Keratinocyte (primary cell): ENCODE results near the gene PTCHD4. TPM values are rescaled to one million over a fixed set of nuclear protein-coding genes. Genes with fewer than 3 reads are reported as not detected.

Source experiments
- DNase-seq: peaks from one replicate; pipeline ENCODE4 v3.0.0-alpha.2; 2011; ENCODE audit warnings: low read depth, missing footprints, low spot score
- FAIRE-seq: peaks from 2 replicates; lab custom pipeline; 2011; peaks lifted over from hg19 to GRCh38; lab: Jason Lieb, UNC
- H2AFZ ChIP-seq: 2 replicates; pipeline ENCODE4 v1.6.0; 2012; ENCODE audit warnings: low read length, control low read depth, inconsistent platforms; ENCODE audit not compliant: control insufficient read depth
- H3K27ac ChIP-seq: 2 replicates; pipeline ENCODE4 v1.5.1; 2011; ENCODE audit warnings: low read length; ENCODE audit not compliant: control insufficient read depth, insufficient read depth
- H3K27me3 ChIP-seq: 3 replicates; pipeline ENCODE4 v1.6.0; 2011; ENCODE audit warnings: low read length; ENCODE audit not compliant: control insufficient read depth, insufficient read depth; ENCODE audit errors: extremely low read depth
- H3K36me3 ChIP-seq, 2 experiments: 2 replicates in 1 of 2; 3 replicates in 1 of 2; pipeline ENCODE4 v1.5.1; 2011; ENCODE audit warnings: low read length in 2 of 2, mild to moderate bottlenecking in 1 of 2; ENCODE audit not compliant: control insufficient read depth in 2 of 2, insufficient read depth in 2 of 2; ENCODE audit errors: extremely low read depth in 1 of 2
- H3K4me1 ChIP-seq: 3 replicates; pipeline ENCODE4 v1.5.1; 2011; ENCODE audit warnings: low read length; ENCODE audit not compliant: control insufficient read depth, insufficient read depth; ENCODE audit errors: extremely low read depth
- H3K4me2 ChIP-seq: 3 replicates; pipeline ENCODE4 v1.6.0; 2011; ENCODE audit warnings: low read depth, low read length; ENCODE audit not compliant: control insufficient read depth, insufficient read depth; ENCODE audit errors: extremely low read depth
- H3K4me3 ChIP-seq, 3 experiments: fragments of 200-600 bp in 1 of 3; sonication (generic) in 1 of 3; 2 replicates in 2 of 3; 3 replicates in 1 of 3; pipeline ENCODE4 v1.5.1; 2011 to 2016; ENCODE audit warnings: low read length in 3 of 3, mild to moderate bottlenecking in 3 of 3, control low read depth in 2 of 3, inconsistent platforms in 1 of 3, low read depth in 1 of 3, mixed read lengths in 1 of 3, mixed run types in 1 of 3, moderate library complexity in 1 of 3; ENCODE audit not compliant: control insufficient read depth in 2 of 3, insufficient read depth in 2 of 3; ENCODE audit errors: extremely low read depth in 1 of 3
- H3K79me2 ChIP-seq: 2 replicates; pipeline ENCODE4 v1.6.0; 2012; ENCODE audit warnings: low read length; ENCODE audit not compliant: control insufficient read depth, insufficient read depth
- H3K9ac ChIP-seq: 3 replicates; pipeline ENCODE4 v1.6.0; 2011; ENCODE audit warnings: low read length; ENCODE audit not compliant: control insufficient read depth, insufficient read depth; ENCODE audit errors: extremely low read depth
- H3K9me1 ChIP-seq: 3 replicates; pipeline ENCODE4 v1.6.0; 2011; ENCODE audit warnings: low read length; ENCODE audit not compliant: control insufficient read depth, insufficient read depth; ENCODE audit errors: extremely low read depth
- H3K9me3 ChIP-seq: 2 replicates; pipeline ENCODE4 v1.5.1; 2012; ENCODE audit warnings: low read depth, low read length; ENCODE audit not compliant: control insufficient read depth
- H4K20me1 ChIP-seq: 3 replicates; pipeline ENCODE4 v1.6.0; 2011; ENCODE audit warnings: low read length; ENCODE audit not compliant: control insufficient read depth, insufficient read depth; ENCODE audit errors: extremely low read depth
- CTCF ChIP-seq, 3 experiments: IDR thresholded peaks in 1 of 3; conservative IDR thresholded peaks in 1 of 3; optimal IDR thresholded peaks in 1 of 3; 2 replicates in 2 of 3; 3 replicates in 1 of 3; pipeline versions ENCODE3 to v1.5.1; 2011; ENCODE audit warnings: low read length in 3 of 3, mild to moderate bottlenecking in 3 of 3, moderate library complexity in 2 of 3, control low read depth in 1 of 3, inconsistent platforms in 1 of 3; ENCODE audit not compliant: insufficient read depth in 2 of 3; ENCODE audit errors: extremely low read depth in 1 of 3
- EZH2 ChIP-seq: IDR thresholded peaks from one replicate; pipeline ENCODE4 v1.6.1; 2012; ENCODE audit warnings: inconsistent platforms, mild to moderate bottlenecking, low read length, moderate library complexity
- dilution Hi-C: fragments of 300-500 bp; cut with MboI; formaldehyde crosslinking; loops from one replicate; pipeline ENCODE4 v1.7.0; 2020; ENCODE audit warnings: low sequenced_read_pairs; ENCODE audit not compliant: extremely low pct_ligation_motif_present
- polyA plus RNA-seq, 5 experiments: library from polyadenylated mRNA; depleted of rRNA in 3 of 5; stranded (reverse) in 3 of 5; stranded (forward) in 1 of 5; unstranded in 1 of 5; fragments of >200 nt; gene quantifications; 1 replicate in 1 of 5; 2 replicates in 3 of 5; 3 replicates in 1 of 5; pipeline versions ENCODE4 v1.2.1 to v1.2.3, GENCODE V29; 2011 to 2012; ENCODE audit warnings: missing spikeins in 2 of 5, low read depth in 1 of 5, low replicate concordance in 1 of 5

The PTCHD4 gene
- polyA plus RNA-seq, 1 donor (not counting 4 experiments of a cell fraction or from before 2014, with no cell fraction given) = 0.41 TPM

GRCh38 chr6:48101290-48101689, 9.7 kb downstream of the PTCHD4 start:
- dilution Hi-C loops = no loop called here
- Histone ChIP-seq H3K27me3 (no peaks in the 10 kb centered on the region), H3K4me3 (no peak overlapping the region), H3K9me3 (no peaks in the 10 kb centered on the region), H3K4me2 (no peak overlapping the region), H3K79me2 (peaks cover 13% of the 10 kb centered on the region), H4K20me1 (no peaks in the 10 kb centered on the region), H3K4me1 (peaks cover 10% of the 10 kb centered on the region), H3K27ac (no peak overlapping the region), H3K9ac (no peak overlapping the region), H3K36me3 (no peaks in the 10 kb centered on the region), H3K9me1 (no peaks in the 10 kb centered on the region), H2AFZ (no peak overlapping the region)
- DNase-seq = no peak
- peak; percentile 67 for FAIRE-seq
- TF ChIP-seq CTCF (optimal IDR thresholded peaks at IDR 0.05 in 1 of 3, IDR thresholded peaks at IDR 0.05 in 1 of 3, conservative IDR thresholded peaks at IDR 0.05 in 1 of 3; ENCODE audit: extremely low read depth in 1 of 3, insufficient read depth in 2 of 3, low read length in 3 of 3) = no peak
- no peak for TF ChIP-seq EZH2

GRCh38 chr6:48100588-48100895, 10.5 kb downstream of the PTCHD4 start:
- DNase-seq = no peak
- no peaks in the 10 kb centered on the region for H3K36me3 ChIP-seq
- peaks cover 10% of the 10 kb centered on the region for H3K4me1 ChIP-seq
- no peak overlapping the region for H3K4me2 ChIP-seq
- TF ChIP-seq CTCF (optimal IDR thresholded peaks at IDR 0.05 in 1 of 3, IDR thresholded peaks at IDR 0.05 in 1 of 3, conservative IDR thresholded peaks at IDR 0.05 in 1 of 3; ENCODE audit: extremely low read depth in 1 of 3, insufficient read depth in 2 of 3, low read length in 3 of 3) = no peak
- TF ChIP-seq EZH2 = no peak
- dilution Hi-C loops = no loop called here
- H3K9ac ChIP-seq = no peak overlapping the region
- no peaks in the 10 kb centered on the region for H3K9me1 ChIP-seq
- no peak for FAIRE-seq
- H4K20me1 ChIP-seq = no peaks in the 10 kb centered on the region
- H3K79me2 ChIP-seq = peaks cover 13% of the 10 kb centered on the region
- H2AFZ ChIP-seq = no peak overlapping the region
- no peak overlapping the region for H3K4me3 ChIP-seq
- H3K27ac ChIP-seq = no peak overlapping the region
- no peaks in the 10 kb centered on the region for H3K27me3 ChIP-seq
- no peaks in the 10 kb centered on the region for H3K9me3 ChIP-seq
